Measurements from ENCODE around the gene GPR157. TPM values are rescaled to one million over a fixed set of nuclear protein-coding genes. Genes with fewer than 3 reads are reported as not detected.

The GPR157 gene, protein sequence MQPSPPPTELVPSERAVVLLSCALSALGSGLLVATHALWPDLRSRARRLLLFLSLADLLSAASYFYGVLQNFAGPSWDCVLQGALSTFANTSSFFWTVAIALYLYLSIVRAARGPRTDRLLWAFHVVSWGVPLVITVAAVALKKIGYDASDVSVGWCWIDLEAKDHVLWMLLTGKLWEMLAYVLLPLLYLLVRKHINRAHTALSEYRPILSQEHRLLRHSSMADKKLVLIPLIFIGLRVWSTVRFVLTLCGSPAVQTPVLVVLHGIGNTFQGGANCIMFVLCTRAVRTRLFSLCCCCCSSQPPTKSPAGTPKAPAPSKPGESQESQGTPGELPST
- total RNA-seq = 1.1 and 1.6 TPM in 2 replicates

GRCh38 chr1:9128520-9129265 is at the start of gene GPR157:
Gene GPR157 (minus strand): TSS chr1:9129102. CDS start chr1:9129027, 75 bp downstream.

GRCh38 chr1:9069326-9070100 is 59.4 kb downstream of the GPR157 start, which contains the start of gene SLC2A5:
Gene SLC2A5 (minus strand): TSS chr1:9069635. CDS start chr1:9069536, 99 bp downstream.

Other genes starting within 250 kb of the GPR157 start
- not detected in 2 replicates for gene CA6, start 183.2 kb downstream of the GPR157 start, total RNA-seq
- gene SLC2A7, start 102.7 kb downstream of the GPR157 start, total RNA-seq = not detected in 2 replicates
- gene SLC2A5, start 59.5 kb downstream of the GPR157 start, total RNA-seq = 5.8 and 6.7 TPM in 2 replicates
- 89.7 and 92.2 TPM in 2 replicates for gene H6PD, start 105.7 kb upstream of the GPR157 start, total RNA-seq
- 14.9 and 19.9 TPM in 2 replicates for gene SPSB1, start 163.8 kb upstream of the GPR157 start, total RNA-seq